SK-N-SH treated with all-trans-retinoic acid at 6 μM for 48 hours (cell line): Measurements from ENCODE around the gene MIB2.

ENCODE experiments used
- ATAC-seq: fragments of 200-7000 bp; cut with Tn5 transposase; 3 replicates; pipeline ENCODE4 v1.9.1; 2020; ENCODE audit warnings: mild to moderate bottlenecking, moderate library complexity
- BACH2 ChIP-seq: fragments of 250-450 bp; sonication (Bioruptor Pico); IDR thresholded peaks from 2 replicates; pipeline ENCODE4 v1.9.0; 2021; ENCODE audit warnings: mild to moderate bottlenecking, borderline replicate concordance
- CSDC2 ChIP-seq: fragments of 250-450 bp; sonication (Bioruptor Pico); IDR thresholded peaks from 2 replicates; pipeline ENCODE4 v1.5.0; 2020; ENCODE audit warnings: mild to moderate bottlenecking, moderate library complexity
- ESRRG ChIP-seq: fragments of 250-450 bp; sonication (Bioruptor Pico); IDR thresholded peaks from 2 replicates; pipeline ENCODE4 v1.6.1; 2021; ENCODE audit warnings: mild to moderate bottlenecking
- GLIS3 ChIP-seq: fragments of 250-450 bp; sonication (Bioruptor Pico); IDR thresholded peaks from 2 replicates; pipeline ENCODE4 v1.5.0; 2020; ENCODE audit warnings: mild to moderate bottlenecking, moderate library complexity
- ISL1 ChIP-seq: fragments of 250-450 bp; sonication (Bioruptor Pico); IDR thresholded peaks from 2 replicates; pipeline ENCODE4 v2.1.2; 2022; ENCODE audit warnings: mild to moderate bottlenecking, moderate library complexity
- OSR1 ChIP-seq: fragments of 250-450 bp; sonication (Bioruptor Pico); IDR thresholded peaks from 2 replicates; pipeline ENCODE4 v1.8.0; 2022; ENCODE audit warnings: moderate library complexity, mild to moderate bottlenecking, inconsistent platforms
- PPARA ChIP-seq: fragments of 250-450 bp; sonication (Bioruptor Pico); IDR thresholded peaks from 2 replicates; pipeline ENCODE4 v1.5.0; 2020; ENCODE audit warnings: mild to moderate bottlenecking, borderline replicate concordance
- RARB ChIP-seq: fragments of 250-450 bp; sonication (Bioruptor Pico); IDR thresholded peaks from 2 replicates; pipeline ENCODE4 v1.8.0; 2021; ENCODE audit warnings: mild to moderate bottlenecking, moderate library complexity
- SNAI2 ChIP-seq: fragments of 250-450 bp; sonication (Bioruptor Pico); IDR thresholded peaks from 2 replicates; pipeline ENCODE4 v1.5.0; 2020; ENCODE audit warnings: mild to moderate bottlenecking, moderate library complexity
- TCF4 ChIP-seq: fragments of 250-450 bp; sonication (Bioruptor Pico); IDR thresholded peaks from 2 replicates; pipeline ENCODE4 v1.8.0; 2021; ENCODE audit warnings: mild to moderate bottlenecking, moderate library complexity, borderline replicate concordance
- TOX ChIP-seq: fragments of 250-450 bp; sonication (Bioruptor Pico); IDR thresholded peaks from 2 replicates; pipeline ENCODE4 v1.8.0; 2021; ENCODE audit warnings: mild to moderate bottlenecking, moderate library complexity, borderline replicate concordance
- ZC3H10 ChIP-seq: fragments of 250-450 bp; sonication (Bioruptor Pico); IDR thresholded peaks from 2 replicates; pipeline ENCODE4 v1.5.1; 2021; ENCODE audit warnings: mild to moderate bottlenecking, moderate library complexity
- ZFP3 ChIP-seq: fragments of 250-450 bp; sonication (Bioruptor Pico); IDR thresholded peaks from 2 replicates; pipeline ENCODE4 v1.5.0; 2020; ENCODE audit warnings: mild to moderate bottlenecking, moderate library complexity
- ZFP30 ChIP-seq: fragments of 450-650 bp; formaldehyde crosslinking; IDR thresholded peaks from 2 replicates; pipeline ENCODE4 v1.5.0; 2022; ENCODE audit warnings: mild to moderate bottlenecking, moderate library complexity
- ZNF565 ChIP-seq: fragments of 450-650 bp; formaldehyde crosslinking; conservative IDR thresholded peaks from 2 replicates; pipeline ENCODE4 v1.5.0; 2020; ENCODE audit warnings: low read depth, mild to moderate bottlenecking, moderate library complexity
- ZNF70 ChIP-seq: fragments of 450-650 bp; formaldehyde crosslinking; IDR thresholded peaks from 2 replicates; pipeline ENCODE4 v1.5.0; 2020; ENCODE audit warnings: mild to moderate bottlenecking, moderate library complexity
- TF ChIP-seq, protein P1 (sequence below): fragments of 250-450 bp; sonication (Bioruptor Pico); IDR thresholded peaks from 2 replicates; pipeline ENCODE4 v1.8.0; 2021; ENCODE audit warnings: low read depth, mild to moderate bottlenecking, moderate library complexity, borderline replicate concordance
- TF ChIP-seq, protein P2 (sequence below): fragments of 250-450 bp; sonication (Bioruptor Pico); IDR thresholded peaks from 2 replicates; pipeline ENCODE4 v1.5.1; 2020; ENCODE audit warnings: low read depth, mild to moderate bottlenecking, moderate library complexity
- TF ChIP-seq, protein P3 (sequence below): fragments of 250-450 bp; sonication (Bioruptor Pico); IDR thresholded peaks from 2 replicates; pipeline ENCODE4 v1.8.0; 2020; ENCODE audit warnings: mild to moderate bottlenecking, moderate library complexity, borderline replicate concordance
- TF ChIP-seq, protein P4 (sequence below): fragments of 250-450 bp; sonication (Bioruptor Pico); IDR thresholded peaks from 2 replicates; pipeline ENCODE4 v1.5.1; 2021; ENCODE audit warnings: mild to moderate bottlenecking, moderate library complexity

MIB2 gene

DNA sequence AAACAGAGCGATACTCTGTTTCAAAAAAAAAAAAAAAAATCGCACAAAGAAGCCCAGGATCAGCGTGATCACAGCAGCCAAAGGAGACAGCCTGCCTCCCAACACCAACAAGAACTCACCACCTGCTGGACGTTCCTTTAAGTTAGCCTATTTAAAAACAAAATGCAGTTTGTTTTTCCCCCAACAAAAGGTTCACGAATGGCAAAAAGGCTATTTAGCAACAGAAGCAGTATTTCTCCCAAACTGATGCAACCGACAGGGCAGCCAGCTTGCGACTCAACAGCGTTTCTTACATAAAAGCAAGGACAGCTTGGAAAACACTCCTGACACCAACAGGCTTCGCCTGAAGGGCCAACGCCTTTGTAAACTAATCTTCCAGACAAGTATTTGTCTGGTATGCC, 47.4 kb upstream of the MIB2 start:
- TF ChIP-seq RARB (CRISPR knock-in tag) (no peak), ZNF565 (CRISPR knock-in tag) (no peak), PPARA (no peak), CSDC2 (no peak), ZNF70 (CRISPR knock-in tag) (no peak), TCF4 (CRISPR knock-in tag) (no peak), SNAI2 (CRISPR knock-in tag) (no peak), ZC3H10 (no peak), OSR1 (CRISPR knock-in tag) (no peak), ZFP30 (CRISPR knock-in tag) (no peak), TOX (CRISPR knock-in tag) (no peak), ISL1 (CRISPR knock-in tag) (no peak), GLIS3 (CRISPR knock-in tag) (no peak), BACH2 (CRISPR knock-in tag) (no peak), ESRRG (CRISPR knock-in tag) (no peak)
- TF ChIP-seq, protein P1, sequence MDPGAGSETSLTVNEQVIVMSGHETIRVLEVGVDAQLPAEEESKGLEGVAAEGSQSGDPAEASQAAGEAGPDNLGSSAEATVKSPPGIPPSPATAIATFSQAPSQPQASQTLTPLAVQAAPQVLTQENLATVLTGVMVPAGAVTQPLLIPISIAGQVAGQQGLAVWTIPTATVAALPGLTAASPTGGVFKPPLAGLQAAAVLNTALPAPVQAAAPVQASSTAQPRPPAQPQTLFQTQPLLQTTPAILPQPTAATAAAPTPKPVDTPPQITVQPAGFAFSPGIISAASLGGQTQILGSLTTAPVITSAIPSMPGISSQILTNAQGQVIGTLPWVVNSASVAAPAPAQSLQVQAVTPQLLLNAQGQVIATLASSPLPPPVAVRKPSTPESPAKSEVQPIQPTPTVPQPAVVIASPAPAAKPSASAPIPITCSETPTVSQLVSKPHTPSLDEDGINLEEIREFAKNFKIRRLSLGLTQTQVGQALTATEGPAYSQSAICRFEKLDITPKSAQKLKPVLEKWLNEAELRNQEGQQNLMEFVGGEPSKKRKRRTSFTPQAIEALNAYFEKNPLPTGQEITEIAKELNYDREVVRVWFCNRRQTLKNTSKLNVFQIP (CRISPR knock-in tag), result no peak
- TF ChIP-seq, protein P2, sequence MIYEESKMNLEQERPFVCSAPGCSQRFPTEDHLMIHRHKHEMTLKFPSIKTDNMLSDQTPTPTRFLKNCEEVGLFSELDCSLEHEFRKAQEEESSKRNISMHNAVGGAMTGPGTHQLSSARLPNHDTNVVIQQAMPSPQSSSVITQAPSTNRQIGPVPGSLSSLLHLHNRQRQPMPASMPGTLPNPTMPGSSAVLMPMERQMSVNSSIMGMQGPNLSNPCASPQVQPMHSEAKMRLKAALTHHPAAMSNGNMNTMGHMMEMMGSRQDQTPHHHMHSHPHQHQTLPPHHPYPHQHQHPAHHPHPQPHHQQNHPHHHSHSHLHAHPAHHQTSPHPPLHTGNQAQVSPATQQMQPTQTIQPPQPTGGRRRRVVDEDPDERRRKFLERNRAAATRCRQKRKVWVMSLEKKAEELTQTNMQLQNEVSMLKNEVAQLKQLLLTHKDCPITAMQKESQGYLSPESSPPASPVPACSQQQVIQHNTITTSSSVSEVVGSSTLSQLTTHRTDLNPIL (CRISPR knock-in tag), result no peak
- TF ChIP-seq, protein P3, sequence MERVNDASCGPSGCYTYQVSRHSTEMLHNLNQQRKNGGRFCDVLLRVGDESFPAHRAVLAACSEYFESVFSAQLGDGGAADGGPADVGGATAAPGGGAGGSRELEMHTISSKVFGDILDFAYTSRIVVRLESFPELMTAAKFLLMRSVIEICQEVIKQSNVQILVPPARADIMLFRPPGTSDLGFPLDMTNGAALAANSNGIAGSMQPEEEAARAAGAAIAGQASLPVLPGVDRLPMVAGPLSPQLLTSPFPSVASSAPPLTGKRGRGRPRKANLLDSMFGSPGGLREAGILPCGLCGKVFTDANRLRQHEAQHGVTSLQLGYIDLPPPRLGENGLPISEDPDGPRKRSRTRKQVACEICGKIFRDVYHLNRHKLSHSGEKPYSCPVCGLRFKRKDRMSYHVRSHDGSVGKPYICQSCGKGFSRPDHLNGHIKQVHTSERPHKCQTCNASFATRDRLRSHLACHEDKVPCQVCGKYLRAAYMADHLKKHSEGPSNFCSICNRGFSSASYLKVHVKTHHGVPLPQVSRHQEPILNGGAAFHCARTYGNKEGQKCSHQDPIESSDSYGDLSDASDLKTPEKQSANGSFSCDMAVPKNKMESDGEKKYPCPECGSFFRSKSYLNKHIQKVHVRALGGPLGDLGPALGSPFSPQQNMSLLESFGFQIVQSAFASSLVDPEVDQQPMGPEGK, result no peak
- no peak for ATAC-seq

DNA sequence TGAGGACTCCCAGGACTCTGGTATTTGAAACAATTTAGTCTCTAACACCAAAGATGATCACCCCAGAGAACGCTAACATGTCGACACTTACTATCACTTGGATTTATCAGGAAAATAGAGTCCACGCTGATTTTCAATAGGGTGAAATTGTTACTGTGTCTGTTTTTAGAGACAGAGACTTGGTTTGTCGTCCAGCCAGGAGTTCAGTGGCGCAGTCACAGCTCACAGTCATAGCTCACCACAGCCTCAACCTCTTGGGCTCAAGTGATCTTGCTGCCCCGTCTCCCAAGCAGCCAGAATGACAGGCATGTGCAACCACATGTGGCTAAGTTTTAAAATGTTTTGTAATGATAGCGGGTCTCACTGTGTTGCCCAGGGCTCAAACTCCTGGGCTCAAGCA, 46.0 kb upstream of the MIB2 start:
- ATAC-seq, result no peak
- TF ChIP-seq RARB (CRISPR knock-in tag) (no peak), ZFP30 (CRISPR knock-in tag) (no peak), TOX (CRISPR knock-in tag) (no peak), TCF4 (CRISPR knock-in tag) (no peak), SNAI2 (CRISPR knock-in tag) (no peak)
- TF ChIP-seq, protein P1 (CRISPR knock-in tag), result no peak
- TF ChIP-seq, protein P4, sequence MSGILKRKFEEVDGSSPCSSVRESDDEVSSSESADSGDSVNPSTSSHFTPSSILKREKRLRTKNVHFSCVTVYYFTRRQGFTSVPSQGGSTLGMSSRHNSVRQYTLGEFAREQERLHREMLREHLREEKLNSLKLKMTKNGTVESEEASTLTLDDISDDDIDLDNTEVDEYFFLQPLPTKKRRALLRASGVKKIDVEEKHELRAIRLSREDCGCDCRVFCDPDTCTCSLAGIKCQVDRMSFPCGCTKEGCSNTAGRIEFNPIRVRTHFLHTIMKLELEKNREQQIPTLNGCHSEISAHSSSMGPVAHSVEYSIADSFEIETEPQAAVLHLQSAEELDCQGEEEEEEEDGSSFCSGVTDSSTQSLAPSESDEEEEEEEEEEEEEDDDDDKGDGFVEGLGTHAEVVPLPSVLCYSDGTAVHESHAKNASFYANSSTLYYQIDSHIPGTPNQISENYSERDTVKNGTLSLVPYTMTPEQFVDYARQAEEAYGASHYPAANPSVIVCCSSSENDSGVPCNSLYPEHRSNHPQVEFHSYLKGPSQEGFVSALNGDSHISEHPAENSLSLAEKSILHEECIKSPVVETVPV (CRISPR knock-in tag), result no peak
- TF ChIP-seq, protein P2 (CRISPR knock-in tag), result no peak

DNA sequence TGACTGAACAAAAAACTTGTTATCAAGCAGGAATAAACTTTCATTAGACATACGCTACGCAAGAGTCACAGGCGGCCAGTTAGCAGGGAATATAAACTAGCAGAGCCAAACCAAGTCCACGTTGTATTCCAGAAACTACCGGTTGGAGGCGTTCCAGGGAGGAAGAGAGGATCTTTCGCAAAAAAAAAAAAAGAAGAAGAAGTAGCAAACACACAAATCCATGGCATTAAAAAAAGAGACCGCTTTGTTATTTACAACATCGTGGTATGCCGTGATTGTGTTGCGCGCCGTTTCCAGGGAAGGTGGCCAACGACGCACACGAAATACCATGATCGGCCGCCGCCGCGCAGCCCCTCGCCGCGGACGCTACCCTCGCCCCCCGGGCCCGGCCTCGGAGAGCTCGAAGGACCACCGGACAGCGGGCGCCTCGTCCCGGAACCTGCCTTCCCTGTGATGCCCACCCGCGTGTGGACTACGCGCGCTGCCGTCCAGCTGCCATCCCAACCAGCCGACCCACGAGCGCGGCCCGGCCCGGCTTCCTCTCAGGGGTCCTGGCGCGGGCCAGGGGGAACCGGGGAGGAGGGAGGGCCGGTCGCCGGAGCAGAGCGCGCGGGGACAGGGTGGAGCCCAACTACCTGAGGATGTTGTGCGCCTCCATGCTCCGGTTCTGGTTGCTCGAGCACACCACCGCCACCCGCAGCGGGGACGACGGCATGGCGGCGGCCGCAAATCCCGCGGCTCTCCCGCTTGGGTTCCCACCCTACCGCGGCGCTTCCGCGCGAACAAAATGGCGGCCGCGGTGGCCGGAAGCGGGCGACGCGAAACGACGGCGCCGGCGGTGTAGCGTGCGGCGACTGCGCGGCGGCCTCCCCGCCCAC, 41.2 kb upstream of the MIB2 start:
- peak; percentile 73 for ATAC-seq
- TF ChIP-seq GLIS3 (CRISPR knock-in tag) (no peak), BACH2 (CRISPR knock-in tag) (no peak), ISL1 (CRISPR knock-in tag) (no peak), SNAI2 (CRISPR knock-in tag) (no peak), RARB (CRISPR knock-in tag) (no peak), PPARA (no peak), ZFP30 (CRISPR knock-in tag) (no peak), ZNF565 (CRISPR knock-in tag) (no peak), TCF4 (CRISPR knock-in tag) (no peak), ESRRG (CRISPR knock-in tag) (no peak), ZC3H10 (no peak), ZFP3 (CRISPR knock-in tag) (no peak), CSDC2 (no peak)
- TF ChIP-seq, protein P1 (CRISPR knock-in tag), result no peak
- TF ChIP-seq, all 23 proteins: peak for 0
